Right hindlimb (tissue), 1 donor: ENCODE results near the gene PM20D1.
"Not testable (repeated sequence)": the region's sequence is repeated elsewhere in the genome, so short reads cannot be mapped to it uniquely, and the experiment has no call there.

Source experiments
- DNase-seq: peaks from one replicate; pipeline ENCODE4 v3.0.0-alpha.2; 2018

The PM20D1 gene, protein sequence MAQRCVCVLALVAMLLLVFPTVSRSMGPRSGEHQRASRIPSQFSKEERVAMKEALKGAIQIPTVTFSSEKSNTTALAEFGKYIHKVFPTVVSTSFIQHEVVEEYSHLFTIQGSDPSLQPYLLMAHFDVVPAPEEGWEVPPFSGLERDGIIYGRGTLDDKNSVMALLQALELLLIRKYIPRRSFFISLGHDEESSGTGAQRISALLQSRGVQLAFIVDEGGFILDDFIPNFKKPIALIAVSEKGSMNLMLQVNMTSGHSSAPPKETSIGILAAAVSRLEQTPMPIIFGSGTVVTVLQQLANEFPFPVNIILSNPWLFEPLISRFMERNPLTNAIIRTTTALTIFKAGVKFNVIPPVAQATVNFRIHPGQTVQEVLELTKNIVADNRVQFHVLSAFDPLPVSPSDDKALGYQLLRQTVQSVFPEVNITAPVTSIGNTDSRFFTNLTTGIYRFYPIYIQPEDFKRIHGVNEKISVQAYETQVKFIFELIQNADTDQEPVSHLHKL

DNA sequence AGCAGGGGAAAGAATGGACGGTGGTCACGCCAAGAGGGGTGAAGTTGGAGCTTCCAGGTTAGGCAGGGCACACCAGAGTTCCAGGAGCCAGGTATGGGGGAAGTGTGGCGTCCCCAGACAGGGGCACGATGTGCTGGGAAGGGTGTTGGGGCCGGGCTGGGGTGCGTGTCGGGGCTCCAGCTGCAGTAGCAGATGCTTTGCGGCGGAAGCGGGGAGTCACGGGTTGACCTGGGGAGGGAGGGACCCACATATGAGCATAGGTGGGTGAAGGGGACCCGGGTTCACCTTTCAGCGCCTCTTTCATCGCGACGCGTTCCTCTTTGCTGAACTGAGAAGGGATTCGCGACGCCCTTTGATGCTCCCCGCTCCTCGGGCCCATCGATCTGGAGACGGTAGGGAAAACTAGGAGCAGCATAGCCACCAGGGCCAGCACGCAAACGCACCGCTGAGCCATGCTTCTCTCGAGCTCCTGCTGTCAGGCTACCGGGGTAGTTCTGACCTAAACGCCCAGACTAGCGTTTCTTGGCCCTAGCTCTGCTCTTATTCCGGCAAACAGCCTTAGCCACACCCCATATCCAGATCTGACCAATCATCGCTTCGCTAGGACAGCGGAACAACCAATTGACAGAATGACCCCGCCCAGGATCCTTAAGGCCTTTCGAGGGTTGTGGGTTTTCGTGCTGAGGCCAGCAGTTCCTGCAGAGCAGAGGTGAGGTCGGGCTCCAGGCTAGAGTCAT, at the start of gene PM20D1:
PM20D1 (minus strand) TSS at position 514 of the 737 bp plus-strand sequence; CDS start at position 454, 60 bp downstream.
- DNase-seq: peak; percentile 69

DNA sequence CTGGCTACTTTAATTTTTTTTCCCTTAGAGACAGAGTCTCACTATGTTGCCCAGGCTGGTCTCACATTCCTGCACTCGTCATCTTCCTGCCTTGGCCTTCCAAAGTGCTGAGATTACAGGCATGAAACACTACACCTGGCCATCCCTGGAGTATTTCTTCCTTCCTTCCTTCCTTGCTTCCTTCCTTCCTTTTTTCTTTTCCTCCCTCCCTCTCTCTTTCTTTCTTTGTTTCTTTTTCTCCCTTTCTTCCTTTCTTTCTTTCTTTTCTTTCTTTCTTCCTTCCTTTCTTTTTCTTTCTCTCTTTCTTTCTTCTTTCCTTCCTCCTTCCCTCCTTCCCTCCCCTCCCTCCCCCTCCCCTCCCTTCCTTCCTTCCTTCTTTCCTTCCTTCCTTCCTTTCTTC, 46.4 kb upstream of the PM20D1 start:
- no peak for DNase-seq

DNA sequence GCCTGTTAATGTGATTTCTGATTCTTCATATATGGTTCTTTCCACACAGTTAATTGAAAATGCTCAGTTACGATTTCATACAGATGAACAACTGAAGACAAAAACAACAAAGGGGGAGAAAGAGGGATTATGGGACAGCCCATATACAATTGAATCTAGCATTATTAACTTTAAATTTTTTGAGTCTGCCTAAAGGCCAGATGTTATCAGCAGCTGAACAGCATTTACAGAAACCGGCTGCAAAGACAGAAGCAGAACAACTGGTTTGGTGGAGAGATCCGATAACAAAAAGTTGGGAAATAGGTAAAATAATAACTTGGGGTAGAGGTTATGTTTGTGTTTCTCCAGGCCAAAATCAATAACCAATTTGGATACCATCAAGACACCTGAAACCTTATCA, 44.2 kb upstream of the PM20D1 start:
- not testable (repeated sequence) for DNase-seq

DNA sequence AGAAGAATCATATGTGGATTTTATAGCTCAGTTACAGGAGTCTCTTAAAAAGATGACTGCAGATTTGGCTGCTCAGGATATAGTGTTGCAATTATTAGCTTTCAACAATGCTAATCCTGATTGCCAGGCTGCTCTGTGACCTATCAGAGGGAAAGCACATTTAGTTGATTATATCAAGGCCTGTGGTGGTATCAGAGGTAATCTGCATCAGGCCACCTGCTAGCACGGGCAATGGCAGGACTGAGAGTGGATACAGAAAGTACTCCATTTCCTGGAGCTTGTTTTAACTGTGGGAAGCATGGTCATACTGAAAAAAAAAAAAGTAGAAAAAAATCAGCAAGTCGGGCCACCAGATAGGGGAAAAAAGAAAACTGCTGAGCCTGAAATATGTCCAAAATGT, 42.2 kb upstream of the PM20D1 start:
- not testable (repeated sequence) for DNase-seq

DNA sequence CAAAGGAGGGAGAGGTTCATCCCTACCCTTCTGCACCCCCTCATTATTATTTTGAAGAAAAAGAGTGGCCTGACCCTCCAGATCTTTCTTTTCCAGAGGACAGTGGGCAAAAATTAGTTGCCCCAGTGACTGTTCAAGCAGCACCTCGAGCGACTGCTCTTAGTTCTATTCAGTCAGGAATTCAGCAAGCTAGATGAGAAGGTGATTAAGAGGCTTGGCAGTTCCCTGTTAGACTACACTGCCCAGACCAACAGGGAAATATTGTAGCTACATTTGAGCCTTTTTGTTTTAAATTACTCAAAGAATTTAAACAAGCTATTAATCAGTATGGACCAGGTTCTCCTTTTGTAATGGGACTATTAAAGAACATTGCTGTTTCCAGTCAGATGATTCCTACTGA, 41.5 kb upstream of the PM20D1 start:
- not testable (repeated sequence) for DNase-seq

DNA sequence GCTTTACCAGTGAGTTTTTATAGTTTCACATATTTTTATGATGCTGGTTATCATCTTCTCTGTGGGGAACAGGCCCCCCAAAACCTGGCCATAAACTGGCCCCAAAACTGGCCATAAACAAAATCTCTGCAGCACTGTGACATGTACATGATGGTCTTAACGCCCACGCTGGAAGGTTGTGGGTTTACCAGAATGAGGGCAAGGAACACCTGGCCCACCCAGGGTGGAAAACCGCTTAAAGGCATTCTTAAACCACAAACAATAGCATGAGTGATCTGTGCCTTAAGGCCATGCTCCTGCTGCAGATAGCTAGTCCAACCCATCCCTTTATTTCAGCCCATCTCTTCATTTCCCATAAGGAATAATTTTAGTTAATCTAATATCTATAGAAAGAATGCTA, 40.7 kb upstream of the PM20D1 start:
- DNase-seq: not testable (repeated sequence)

DNA sequence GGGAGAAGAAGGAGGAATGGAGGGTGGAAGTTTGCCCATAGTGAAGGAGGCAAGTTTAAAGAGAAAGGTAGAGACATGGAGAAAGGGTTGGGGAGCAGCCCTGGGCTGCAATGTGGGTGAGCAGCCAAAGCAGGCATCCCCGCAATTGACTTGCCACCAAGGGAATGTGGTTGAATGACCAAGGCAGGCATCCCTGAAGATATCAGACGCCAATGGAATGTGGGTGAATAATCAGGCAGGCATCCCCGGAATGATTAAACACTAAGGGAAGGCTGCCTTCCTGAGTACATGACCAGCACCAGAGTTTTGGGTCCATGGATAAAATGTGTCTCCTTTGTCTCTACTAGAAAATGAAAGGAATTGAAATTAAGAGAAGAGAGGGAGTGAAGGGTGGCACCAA, 39.8 kb upstream of the PM20D1 start:
- not testable (repeated sequence) for DNase-seq

DNA sequence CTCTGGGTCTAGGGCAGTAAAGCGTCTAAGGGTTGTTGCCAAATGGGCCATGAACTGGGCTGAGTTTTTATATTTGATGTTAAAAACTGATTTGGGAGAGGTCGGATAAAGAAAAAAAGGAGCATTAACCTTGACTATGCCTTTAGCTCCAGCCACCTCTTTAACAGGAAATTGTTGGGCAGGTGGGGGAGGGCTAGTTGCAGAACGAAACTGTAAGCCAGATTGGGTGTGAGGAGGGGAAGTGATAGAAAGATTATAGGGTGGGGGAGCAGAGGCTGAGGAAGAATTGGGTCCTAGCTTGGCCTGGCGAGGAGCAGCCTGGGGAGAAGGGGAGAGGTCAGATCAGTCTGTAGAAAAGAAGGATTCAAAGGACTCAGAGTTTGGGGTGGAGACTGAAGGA, 39.1 kb upstream of the PM20D1 start:
- DNase-seq: not testable (repeated sequence)

DNA sequence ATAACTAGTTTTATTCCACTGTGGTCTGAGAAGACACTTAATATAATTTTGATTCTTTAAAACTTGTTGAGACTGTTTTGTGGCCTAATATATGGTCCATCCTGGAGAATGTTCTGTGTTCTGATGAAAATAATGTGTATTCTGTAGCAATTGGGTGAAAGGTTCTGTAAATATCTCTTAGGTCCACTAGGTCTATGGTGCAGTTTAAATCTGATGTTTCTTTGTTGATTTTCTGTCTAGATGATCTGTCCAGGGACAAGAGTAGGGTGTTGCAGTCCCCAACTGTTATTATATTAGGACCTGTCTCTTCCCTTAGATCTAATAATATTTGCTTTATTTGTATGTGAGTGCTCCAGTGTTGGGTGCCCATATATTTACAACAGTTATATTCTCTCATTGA, 33.9 kb upstream of the PM20D1 start:
- no peak for DNase-seq

DNA sequence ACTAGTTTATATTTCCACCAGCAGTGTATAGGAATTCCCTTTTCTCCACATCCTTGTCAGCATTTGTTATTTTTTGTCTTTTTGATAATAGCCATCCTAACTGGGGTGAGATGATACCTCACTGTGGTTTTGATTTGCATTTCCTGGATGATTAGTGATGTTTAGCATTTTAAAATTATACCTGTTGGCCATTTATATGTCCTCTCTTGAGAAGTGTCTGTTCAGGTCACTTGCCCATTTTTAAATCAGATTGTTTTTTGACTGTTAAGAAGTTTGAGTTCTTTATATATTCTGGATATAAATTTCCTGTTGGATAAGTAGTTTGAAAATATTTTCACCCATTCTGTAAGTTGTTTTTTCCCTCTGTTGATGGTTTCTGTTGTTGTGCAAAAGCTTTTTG, 31.0 kb upstream of the PM20D1 start:
- DNase-seq: no peak

DNA sequence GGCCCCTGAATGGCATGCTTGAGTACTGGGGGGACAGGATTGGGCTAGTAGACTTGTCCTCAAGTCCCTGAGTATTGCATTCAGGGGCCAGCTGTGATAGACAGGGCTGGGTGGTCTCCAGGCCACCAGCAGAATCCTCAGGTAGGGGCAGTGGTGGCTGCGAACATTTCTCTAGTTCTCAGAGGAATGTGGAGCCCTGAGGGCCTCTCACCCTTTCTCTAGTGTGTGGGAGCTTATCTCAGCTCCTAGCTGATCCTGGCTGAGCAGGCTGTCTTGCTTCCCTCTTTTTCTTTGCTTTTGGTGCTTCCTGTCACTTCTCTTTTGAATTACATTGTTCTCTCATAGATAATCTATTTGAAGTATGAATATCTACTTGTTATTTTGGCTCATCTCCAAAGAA, 30.0 kb upstream of the PM20D1 start:
- no peak for DNase-seq

DNA sequence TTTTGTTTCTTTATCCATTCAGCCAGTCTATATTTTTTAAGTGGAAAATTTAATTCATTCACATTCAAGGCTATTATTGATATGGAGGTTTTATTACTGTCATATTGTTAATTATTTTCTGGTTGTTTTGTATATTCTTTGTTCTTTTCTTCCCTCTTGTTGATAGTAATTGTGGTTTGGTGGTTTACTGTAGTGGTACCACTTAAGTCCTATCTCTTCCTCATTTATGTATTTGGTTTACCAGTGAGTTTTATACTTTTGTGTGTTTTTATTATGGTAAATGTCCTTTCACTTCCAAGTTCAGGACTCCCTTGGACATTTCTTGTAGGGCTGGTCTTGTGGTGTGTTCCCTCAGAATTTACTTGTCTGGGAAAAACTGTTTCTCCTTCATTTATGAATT, 28.1 kb upstream of the PM20D1 start:
- no peak for DNase-seq

DNA sequence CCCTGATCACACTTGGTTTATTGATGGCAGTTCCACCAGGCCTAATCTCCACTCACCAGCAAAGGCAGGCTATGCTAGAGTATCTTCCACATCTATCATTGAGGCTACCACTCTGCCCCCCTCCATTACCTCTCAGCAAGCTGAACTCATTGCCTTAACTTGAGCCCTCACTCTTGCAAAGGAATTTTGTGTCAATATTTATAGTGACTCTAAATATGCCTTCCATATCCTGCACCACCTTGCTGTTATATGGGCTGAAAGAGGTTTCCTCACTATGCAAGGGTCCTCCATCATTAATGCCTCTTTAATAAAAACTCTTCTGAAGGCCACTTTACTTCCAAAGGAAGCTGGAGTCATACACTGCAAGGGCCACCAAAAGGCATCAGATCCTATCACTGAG, 23.2 kb upstream of the PM20D1 start:
- not testable (repeated sequence) for DNase-seq

DNA sequence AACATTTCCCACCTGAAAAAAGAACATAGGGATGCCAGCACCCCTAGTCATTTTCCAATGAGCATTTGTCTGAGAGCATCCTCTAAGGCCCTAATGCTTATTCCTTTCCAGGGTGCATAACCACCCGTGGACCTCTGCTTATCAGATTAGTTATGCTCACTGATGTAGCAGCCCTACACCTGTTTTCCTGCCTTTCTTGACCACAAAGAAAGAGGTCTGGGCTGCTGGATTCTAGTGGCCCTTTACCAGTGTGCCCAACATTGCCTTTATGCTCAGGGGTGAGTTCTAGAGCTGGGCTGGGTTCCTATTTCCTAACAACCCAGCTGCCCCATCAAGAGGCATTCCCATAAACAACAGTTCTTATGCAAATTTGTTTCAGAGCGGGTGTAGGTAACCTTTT, 20.3 kb upstream of the PM20D1 start:
- DNase-seq: no peak

DNA sequence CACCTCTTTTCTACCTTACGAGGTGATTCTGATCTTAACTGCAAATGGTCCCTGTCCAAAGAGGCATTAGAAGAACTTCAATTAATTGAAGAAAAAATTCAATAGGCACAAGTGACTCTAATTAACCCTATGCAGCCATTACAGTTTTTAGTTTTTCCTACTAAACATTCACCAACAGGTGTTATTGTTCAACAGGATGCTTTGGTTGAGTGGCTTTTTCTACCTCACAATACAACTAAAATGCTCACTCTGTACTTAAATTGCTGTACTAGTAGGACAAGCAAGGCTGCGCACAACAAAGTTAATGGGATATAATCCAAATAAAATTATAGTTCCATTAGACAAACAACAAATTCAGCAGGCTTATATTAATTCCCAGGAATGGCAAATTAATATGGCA, 11.6 kb upstream of the PM20D1 start:
- no peak for DNase-seq

DNA sequence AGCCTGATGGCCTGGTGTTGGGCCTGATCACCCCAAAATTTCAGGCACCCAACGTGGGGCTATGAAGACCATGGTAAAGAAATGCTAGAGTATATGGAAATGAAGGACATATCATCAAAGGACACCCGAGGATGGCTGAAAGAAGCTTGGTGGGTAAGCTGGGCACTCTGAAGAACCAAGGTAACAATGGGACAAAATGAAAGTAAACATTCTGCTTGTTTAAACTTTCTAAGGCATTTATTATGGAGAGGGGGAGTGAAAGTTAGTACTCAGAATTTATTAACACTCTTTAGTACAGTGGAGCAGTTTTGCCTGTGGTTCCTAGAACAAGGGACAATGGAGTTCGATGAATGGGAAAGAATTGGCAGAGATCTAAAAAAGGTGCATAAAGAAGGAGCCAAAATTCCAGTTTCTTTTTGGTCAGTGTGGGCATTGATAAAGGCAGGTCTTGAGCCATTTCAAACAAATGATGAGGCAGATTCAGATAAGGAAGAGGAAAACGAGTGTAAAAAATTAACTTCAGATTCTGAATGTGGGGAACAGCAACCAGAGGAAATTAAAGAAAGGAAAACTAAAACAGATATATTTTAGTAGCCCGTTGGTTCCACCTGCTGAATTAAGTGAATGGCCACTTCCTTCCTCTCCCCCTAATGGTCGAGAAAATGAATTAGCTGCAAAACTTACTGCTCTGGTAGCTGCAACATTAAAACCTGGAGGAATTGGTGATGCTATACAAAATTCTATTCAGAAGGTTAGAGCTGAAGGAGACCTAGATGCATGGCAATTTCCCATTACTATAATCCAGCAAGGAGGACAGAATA, 8.4 kb upstream of the PM20D1 start:
- DNase-seq: no peak

DNA sequence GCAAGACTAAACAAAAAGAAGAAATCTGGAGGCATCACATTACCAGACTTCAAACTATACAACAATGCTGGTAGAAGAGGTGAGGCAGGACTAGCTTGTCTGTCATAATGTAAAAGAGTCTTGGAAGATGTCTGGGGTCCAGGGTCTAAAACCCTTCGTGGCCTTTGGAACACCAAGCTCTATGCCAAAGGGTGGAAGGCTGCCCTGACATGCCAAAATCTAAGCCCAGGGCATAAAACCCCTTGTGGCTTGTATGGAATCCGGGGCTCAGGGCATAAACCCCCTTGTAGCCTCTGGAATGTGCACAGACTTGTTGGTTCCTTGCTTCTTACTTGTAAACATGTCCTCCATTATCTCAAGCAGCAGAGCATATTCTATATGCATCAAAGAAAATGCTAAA, 7.6 kb upstream of the PM20D1 start:
- DNase-seq: not testable (repeated sequence)

DNA sequence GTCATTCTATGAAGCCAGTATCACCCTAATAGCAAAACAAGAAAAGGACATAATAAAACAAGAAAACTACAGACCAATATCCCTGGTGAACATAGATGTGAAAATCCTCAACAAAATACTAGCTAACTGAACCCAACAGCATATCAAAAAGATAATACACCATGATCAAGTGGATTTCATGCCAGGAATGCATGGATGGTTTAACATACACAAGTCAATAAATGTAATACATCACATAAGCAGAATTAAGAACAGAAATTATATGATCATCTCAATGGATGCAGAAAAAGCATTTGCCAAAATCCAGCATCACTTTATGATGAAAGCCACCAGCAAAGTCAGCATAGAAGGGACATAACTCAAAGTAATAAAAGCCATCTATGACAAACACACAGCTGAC, 6.5 kb upstream of the PM20D1 start:
- DNase-seq: no peak

DNA sequence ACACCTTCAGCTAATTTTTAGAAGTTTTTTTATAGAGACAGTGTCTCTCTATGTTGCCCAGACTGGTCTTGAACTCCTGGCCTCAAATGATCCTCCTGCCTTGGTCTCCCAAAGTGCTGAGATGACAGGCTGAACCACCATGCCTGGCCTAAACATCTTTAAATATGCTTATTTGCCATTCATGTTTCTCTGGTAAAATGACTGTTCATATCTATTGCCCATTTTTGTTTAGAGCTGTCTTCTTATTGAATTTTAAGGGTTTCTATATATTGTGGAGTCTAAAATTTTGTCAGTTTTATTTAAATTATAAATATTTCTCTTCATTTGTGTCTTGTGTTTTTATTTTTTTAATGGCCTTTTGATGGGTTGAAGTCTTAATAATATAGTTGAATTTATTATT, 3.0 kb upstream of the PM20D1 start:
- no peak for DNase-seq

DNA sequence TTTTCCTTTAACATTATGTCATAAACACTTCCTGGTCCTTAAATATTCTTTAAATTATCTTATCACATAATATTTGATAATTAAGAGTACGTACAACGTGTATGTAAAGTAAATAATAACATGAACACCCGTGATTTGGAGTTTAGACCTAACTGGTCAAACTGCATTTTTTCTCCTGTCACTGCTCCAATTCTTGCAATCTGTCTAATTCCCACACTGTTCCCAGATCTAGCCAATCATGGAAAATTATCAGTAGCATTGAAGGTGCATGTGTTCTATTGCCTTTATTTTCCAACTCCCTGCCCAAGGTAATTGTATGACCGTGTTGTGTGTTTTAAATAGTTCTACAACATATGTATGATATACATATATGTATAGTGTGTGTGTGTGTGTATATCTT, 2.1 kb upstream of the PM20D1 start:
- no peak for DNase-seq

DNA sequence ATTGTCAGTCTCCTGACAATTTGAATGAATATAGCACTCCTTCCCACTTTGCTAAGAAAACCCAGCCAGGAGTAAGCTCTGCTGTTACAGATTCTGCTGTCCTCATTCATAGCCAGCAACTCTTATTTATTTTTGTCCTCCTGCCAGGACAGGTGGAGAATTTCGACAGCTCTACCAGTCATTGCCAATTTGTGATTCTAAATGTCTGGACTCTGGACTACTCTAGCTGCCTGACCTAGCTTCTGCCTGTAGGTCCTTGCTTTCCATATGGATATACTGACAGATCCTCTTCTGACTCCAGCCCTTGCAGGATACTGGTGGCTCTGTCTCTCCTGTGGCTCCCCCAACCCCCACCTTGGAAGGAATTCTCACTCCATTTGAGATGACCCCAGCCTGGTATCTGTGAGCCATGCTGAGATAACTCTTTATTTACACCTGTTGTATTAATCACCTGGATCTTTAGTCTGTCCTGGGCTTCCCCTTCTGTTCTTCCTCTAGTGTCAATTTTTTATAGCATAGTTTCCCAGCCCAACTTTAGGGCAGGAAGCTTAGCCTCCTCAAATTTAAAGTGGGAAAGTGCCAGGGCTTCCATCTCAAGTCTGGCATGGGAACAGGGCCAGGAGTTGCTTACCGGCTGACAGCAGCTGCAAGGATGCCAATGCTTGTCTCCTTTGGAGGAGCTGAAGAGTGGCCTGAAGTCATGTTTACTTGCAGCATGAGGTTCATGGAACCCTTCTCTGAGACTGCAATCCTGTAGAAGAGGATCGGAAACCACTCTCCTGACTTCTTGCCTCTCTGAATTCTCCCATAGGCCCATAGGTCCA, 6.7 kb downstream of the PM20D1 start:
- DNase-seq: no peak

DNA sequence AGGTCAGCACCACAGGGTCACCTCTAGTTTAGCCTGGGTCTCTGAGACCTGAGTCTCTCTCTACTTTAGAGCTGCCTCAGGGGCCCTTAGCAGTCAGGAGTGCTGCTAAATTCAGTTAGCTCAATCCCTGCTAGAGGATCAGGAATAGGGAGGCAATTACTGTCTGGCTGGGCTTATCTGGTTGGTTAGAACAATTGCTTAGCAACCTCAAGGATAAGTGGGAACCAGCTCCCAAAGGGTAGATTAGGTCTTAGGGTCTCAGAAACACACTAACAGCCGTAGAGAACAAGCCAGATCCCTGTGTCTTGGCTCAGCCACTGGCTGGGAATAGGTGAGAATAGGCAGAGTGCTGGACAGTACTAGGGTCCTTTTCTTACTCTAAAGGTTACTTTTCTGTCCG, 7.7 kb downstream of the PM20D1 start:
- DNase-seq: no peak
